Vagina (tissue), 2 donors: ENCODE measurements around the gene ST7. TPM values are rescaled to one million over a fixed set of nuclear protein-coding genes. Genes with fewer than 3 reads are reported as not detected.

Experiments
- DNase-seq, 2 donors: peaks; one replicate each; pipeline ENCODE4 v3.0.0-alpha.2; 2017; ENCODE audit errors: extremely low spot score in 2 of 2
- H3K27ac ChIP-seq: fragments of 200-600 bp; sonication (generic); one replicate; pipeline ENCODE4 v1.5.1; 2019
- H3K27me3 ChIP-seq: fragments of 200-600 bp; sonication (generic); one replicate; pipeline ENCODE4 v1.5.1; 2019
- H3K36me3 ChIP-seq, 2 donors: fragments of 200-600 bp; sonication (generic); one replicate each; pipeline ENCODE4 v1.5.1; 2017 to 2019
- H3K4me1 ChIP-seq: fragments of 200-600 bp; sonication (generic); one replicate; pipeline ENCODE4 v1.5.1; 2019
- H3K4me3 ChIP-seq, 2 donors: fragments of 200-600 bp; sonication (generic); 1 replicate in 1 of 2; 2 replicates in 1 of 2; pipeline ENCODE4 v1.5.1; 2016 to 2019
- H3K9me3 ChIP-seq: fragments of 200-600 bp; sonication (generic); one replicate; pipeline ENCODE4 v1.5.1; 2019
- POLR2A ChIP-seq, 2 donors: fragments of 450-650 bp; IDR thresholded peaks; one replicate each; pipeline ENCODE4 v1.6.1; 2017; ENCODE audit warnings: antibody characterized with exemption in 2 of 2, mild to moderate bottlenecking in 2 of 2, moderate library complexity in 2 of 2
- POLR2AphosphoS5 ChIP-seq, 2 donors: sonication (generic); formaldehyde crosslinking; IDR thresholded peaks; one replicate each; pipeline ENCODE4 v1.9.0; 2017; ENCODE audit warnings: antibody characterized with exemption in 2 of 2, mild to moderate bottlenecking in 2 of 2, low read depth in 1 of 2; ENCODE audit not compliant: insufficient read depth in 1 of 2
- intact Hi-C: fragments of 100-400 bp; cut with DNase I; formaldehyde crosslinking; loops from one replicate; pipeline ENCODE4 v1.15.1; 2023
- total RNA-seq: library from RNA; depleted of rRNA; stranded (reverse); fragments of >200 nt; gene quantifications from one replicate; pipeline ENCODE4 v1.2.3, GENCODE V29; 2016
- TF ChIP-seq, protein P1 (sequence below), 3 experiments: fragments of 450-650 bp in 2 of 3; fragments of 200-600 bp in 1 of 3; sonication (generic) in 1 of 3; IDR thresholded peaks; one replicate each; pipeline ENCODE4 v1.5.1; 2017 to 2019; ENCODE audit warnings: antibody characterized with exemption in 3 of 3, mild to moderate bottlenecking in 2 of 3, moderate library complexity in 2 of 3

Gene ST7, protein sequence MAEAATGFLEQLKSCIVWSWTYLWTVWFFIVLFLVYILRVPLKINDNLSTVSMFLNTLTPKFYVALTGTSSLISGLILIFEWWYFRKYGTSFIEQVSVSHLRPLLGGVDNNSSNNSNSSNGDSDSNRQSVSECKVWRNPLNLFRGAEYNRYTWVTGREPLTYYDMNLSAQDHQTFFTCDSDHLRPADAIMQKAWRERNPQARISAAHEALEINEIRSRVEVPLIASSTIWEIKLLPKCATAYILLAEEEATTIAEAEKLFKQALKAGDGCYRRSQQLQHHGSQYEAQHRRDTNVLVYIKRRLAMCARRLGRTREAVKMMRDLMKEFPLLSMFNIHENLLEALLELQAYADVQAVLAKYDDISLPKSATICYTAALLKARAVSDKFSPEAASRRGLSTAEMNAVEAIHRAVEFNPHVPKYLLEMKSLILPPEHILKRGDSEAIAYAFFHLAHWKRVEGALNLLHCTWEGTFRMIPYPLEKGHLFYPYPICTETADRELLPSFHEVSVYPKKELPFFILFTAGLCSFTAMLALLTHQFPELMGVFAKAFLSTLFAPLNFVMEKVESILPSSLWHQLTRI
- 15.2 TPM for total RNA-seq

DNA sequence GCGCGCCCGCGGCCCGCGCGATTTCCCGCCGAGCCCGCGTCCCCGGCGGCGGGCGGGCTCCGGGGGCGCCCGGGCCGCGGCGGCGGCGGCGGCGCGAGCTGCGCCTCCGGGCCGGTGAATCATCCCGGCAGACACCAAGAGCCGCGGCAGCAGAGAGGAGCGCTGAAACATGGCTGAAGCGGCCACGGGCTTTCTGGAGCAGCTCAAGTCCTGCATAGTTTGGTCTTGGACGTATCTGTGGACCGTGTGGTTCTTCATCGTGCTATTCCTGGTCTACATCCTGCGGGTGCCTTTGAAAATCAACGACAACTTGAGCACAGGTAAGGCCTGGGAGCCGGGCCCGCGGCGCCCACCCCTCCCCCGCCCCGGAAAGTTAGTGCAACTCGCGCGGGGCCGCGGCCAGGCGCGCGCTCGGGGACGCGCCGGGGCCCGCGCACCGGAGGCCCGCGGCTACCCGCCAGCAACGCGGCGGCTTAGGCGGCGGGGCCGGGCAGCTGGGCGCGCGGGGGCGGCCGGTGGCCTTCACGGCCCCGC is at the start of gene ST7:
Gene ST7, plus strand, starts transcription at position 130 of the 534 bp plus-strand sequence. Its CDS starts 40 bp downstream, at position 170.
- intact Hi-C loops, result no loop called here
- Histone ChIP-seq H3K9me3 (no peaks in the 10 kb centered on the region), H3K4me3 (peak within 1 kb of the TSS; percentile 82 to 85), H3K4me1 (peaks cover 22% of the 10 kb centered on the region), H3K36me3 (no peaks in the 10 kb centered on the region), H3K27me3 (no peaks in the 10 kb centered on the region), H3K27ac (peak within 1 kb of the TSS; percentile 100)
- no peak for DNase-seq
- no peak for TF ChIP-seq POLR2A (IDR thresholded peaks at IDR 0.05)
- TF ChIP-seq POLR2AphosphoS5 (IDR thresholded peaks at IDR 0.05; ENCODE audit: insufficient read depth in 1 of 2, low read depth in 1 of 2), result peak in 1 of 2 donors; percentile 46
- TF ChIP-seq, protein P1, sequence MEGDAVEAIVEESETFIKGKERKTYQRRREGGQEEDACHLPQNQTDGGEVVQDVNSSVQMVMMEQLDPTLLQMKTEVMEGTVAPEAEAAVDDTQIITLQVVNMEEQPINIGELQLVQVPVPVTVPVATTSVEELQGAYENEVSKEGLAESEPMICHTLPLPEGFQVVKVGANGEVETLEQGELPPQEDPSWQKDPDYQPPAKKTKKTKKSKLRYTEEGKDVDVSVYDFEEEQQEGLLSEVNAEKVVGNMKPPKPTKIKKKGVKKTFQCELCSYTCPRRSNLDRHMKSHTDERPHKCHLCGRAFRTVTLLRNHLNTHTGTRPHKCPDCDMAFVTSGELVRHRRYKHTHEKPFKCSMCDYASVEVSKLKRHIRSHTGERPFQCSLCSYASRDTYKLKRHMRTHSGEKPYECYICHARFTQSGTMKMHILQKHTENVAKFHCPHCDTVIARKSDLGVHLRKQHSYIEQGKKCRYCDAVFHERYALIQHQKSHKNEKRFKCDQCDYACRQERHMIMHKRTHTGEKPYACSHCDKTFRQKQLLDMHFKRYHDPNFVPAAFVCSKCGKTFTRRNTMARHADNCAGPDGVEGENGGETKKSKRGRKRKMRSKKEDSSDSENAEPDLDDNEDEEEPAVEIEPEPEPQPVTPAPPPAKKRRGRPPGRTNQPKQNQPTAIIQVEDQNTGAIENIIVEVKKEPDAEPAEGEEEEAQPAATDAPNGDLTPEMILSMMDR (IDR thresholded peaks at IDR 0.05), result no peak

DNA sequence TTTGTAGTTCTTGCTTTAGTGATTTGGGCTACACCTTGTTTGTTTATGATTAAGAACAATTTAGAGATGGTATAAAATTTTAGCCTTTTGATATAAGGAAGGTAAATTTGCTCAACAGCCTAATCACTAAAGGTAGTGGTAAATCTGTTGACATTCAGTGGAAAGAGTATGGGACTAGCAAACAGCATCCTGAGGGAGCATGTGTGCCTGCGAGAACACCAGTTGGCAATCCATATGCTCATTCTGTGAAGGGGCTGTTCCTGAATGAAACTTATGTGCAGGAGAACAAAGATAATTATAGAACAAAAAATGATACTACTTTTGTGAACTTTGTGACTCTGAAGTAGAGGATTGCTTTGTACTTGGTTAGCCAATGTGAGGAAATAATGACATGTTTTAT is 46.9 kb upstream of the ST7 start:
- TF ChIP-seq POLR2A (IDR thresholded peaks at IDR 0.05) (no peak), POLR2AphosphoS5 (IDR thresholded peaks at IDR 0.05; ENCODE audit: insufficient read depth in 1 of 2, low read depth in 1 of 2) (no peak)
- Histone ChIP-seq H3K4me1 (no peaks in the 10 kb centered on the region), H3K36me3 (peaks cover 0 to 42% of the 10 kb centered on the region in 2 donors), H3K27me3 (no peaks in the 10 kb centered on the region), H3K27ac (no peak overlapping the region), H3K9me3 (no peaks in the 10 kb centered on the region), H3K4me3 (no peak overlapping the region)
- no peak for DNase-seq
- intact Hi-C loops, result no loop called here

DNA sequence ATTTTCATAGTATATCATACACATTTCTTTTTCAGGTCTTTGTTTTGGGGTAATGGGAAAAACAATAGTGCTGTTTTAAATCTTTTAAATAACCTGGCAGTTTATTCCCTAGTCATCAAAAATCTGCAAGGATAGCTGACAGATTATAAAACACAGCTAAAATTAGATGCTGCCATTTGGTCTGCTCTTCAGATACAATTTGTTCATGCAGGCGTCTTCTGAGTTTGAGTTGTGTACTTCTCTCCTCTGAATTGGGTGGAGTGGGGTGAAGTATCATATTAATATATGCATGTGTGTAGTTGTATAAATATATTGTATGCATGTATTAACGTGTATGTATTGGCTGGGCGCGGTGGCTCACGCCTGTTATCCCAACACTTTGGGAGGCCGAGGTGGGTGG is 42.9 kb upstream of the ST7 start:
- H3K4me1 ChIP-seq, result no peaks in the 10 kb centered on the region
- H3K27me3 ChIP-seq, result no peaks in the 10 kb centered on the region
- no peak overlapping the region for H3K4me3 ChIP-seq
- intact Hi-C loops, result no loop called here
- peaks cover 0 to 46% of the 10 kb centered on the region in 2 donors for H3K36me3 ChIP-seq
- peaks cover 4% of the 10 kb centered on the region for H3K9me3 ChIP-seq
- TF ChIP-seq, protein P1 (IDR thresholded peaks at IDR 0.05), result no peak
- TF ChIP-seq POLR2A (IDR thresholded peaks at IDR 0.05) (no peak), POLR2AphosphoS5 (IDR thresholded peaks at IDR 0.05; ENCODE audit: insufficient read depth in 1 of 2, low read depth in 1 of 2) (no peak)
- no peak overlapping the region for H3K27ac ChIP-seq
- no peak for DNase-seq

DNA sequence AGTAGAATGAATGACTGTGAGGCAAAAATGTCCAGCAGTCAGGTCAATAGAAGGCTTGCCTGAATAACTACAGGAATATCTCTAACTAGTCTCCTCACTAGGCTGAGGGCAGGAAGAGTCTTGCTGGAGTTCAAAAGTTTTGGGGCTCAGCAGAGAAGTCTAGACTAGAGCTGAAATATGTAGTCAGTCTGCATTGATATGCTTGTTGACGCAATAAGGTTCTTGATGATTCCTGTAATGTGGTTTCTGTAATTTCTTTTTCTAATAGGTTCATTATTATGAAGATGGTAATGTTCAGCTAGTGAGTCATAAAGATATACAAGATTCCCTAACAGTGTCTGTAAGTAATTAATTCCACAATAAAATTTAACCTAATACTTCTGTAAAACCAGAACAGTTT is 41.5 kb upstream of the ST7 start:
- no peaks in the 10 kb centered on the region for H3K27me3 ChIP-seq
- no peak overlapping the region for H3K4me3 ChIP-seq
- H3K4me1 ChIP-seq, result no peaks in the 10 kb centered on the region
- intact Hi-C loops, result no loop called here
- TF ChIP-seq POLR2AphosphoS5 (IDR thresholded peaks at IDR 0.05; ENCODE audit: insufficient read depth in 1 of 2, low read depth in 1 of 2) (no peak), POLR2A (IDR thresholded peaks at IDR 0.05) (no peak)
- TF ChIP-seq, protein P1 (IDR thresholded peaks at IDR 0.05), result no peak
- H3K27ac ChIP-seq, result no peak overlapping the region
- H3K9me3 ChIP-seq, result peaks cover 4% of the 10 kb centered on the region
- peaks cover 0 to 53% of the 10 kb centered on the region in 2 donors for H3K36me3 ChIP-seq
- DNase-seq, result no peak

DNA sequence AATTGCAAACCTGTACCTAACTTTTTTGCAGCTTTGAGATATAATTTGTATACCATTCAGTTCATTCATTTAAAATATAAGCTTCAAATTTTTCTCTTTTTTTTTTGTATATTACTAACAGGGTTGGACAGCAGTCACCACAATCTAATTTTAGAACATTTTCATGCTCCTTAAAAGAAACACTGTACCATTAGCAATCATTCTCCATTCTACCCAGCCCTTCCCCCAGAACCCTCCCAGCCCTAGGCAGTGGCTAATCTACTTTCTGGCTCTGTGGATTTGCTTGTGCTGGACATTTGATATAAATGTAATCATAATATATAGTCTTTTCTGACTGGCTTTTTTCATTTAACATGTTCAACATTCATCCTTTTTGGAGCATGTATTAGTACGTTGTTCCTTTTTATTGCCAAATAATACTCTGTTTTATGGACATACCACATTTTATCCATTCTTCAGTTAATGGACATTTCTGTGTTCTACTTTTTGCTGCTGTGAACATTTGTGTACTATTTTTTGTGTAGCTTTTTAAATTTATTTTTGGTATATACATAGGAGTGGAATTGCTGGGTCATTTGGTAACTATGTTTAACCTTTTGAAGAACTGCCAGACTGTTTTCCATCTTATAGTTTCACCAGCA is 40.9 kb upstream of the ST7 start:
- no peaks in the 10 kb centered on the region for H3K27me3 ChIP-seq
- H3K36me3 ChIP-seq, result peaks cover 0 to 53% of the 10 kb centered on the region in 2 donors
- no peaks in the 10 kb centered on the region for H3K4me1 ChIP-seq
- intact Hi-C loops, result no loop called here
- no peak overlapping the region for H3K27ac ChIP-seq
- no peak for TF ChIP-seq POLR2A (IDR thresholded peaks at IDR 0.05)
- TF ChIP-seq, protein P1 (IDR thresholded peaks at IDR 0.05), result no peak
- TF ChIP-seq POLR2AphosphoS5 (IDR thresholded peaks at IDR 0.05; ENCODE audit: insufficient read depth in 1 of 2, low read depth in 1 of 2), result no peak
- H3K9me3 ChIP-seq, result peaks cover 4% of the 10 kb centered on the region
- H3K4me3 ChIP-seq, result no peak overlapping the region
- DNase-seq, result no peak
